ENCODE data around the gene KCNG2.

- no peak for TF ChIP-seq ZBTB11 (CRISPR knock-in tag; IDR thresholded peaks at IDR 0.05)
- no peak for TF ChIP-seq ESRRA (IDR thresholded peaks at IDR 0.05; ENCODE audit: borderline replicate concordance, low read depth)
- peak; percentile 75 for TF ChIP-seq NR2C2 (CRISPR knock-in tag; IDR thresholded peaks at IDR 0.05)
- TF ChIP-seq NR2C2 (tag; IDR thresholded peaks at IDR 0.05): peak; percentile 48; the same call in 1 of the 2 replicates
- TF ChIP-seq SRF (CRISPR knock-in tag; IDR thresholded peaks at IDR 0.05): no peak
- no peak for TF ChIP-seq ZNF124 (CRISPR knock-in tag; IDR thresholded peaks at IDR 0.05)
- no peak for TF ChIP-seq POLR2AphosphoS5 (IDR thresholded peaks at IDR 0.05; ENCODE audit: control insufficient read depth, insufficient read depth, low read depth, low read length)
Observed at GRCh38 chr18:79934311-79935097, 136.8 kb downstream of the KCNG2 start.

All from K562 (cell line).